ENCODE results near the gene TEP1. TPM values are rescaled to one million over a fixed set of nuclear protein-coding genes. Genes with fewer than 3 reads are reported as not detected.
"Not testable (repeated sequence)": the region's sequence is repeated elsewhere in the genome, so short reads cannot be mapped to it uniquely, and the experiment has no call there.

TEP1 gene
- total and polyA plus RNA-seq, 2 experiments from 2014 or later = 5.2 to 12.9 TPM

GRCh38 chr14:20345366-20345765 is 67.9 kb downstream of the TEP1 start:
- H3K36me3 ChIP-seq (ENCODE audit: low read depth) = peaks cover 18% of the 10 kb centered on the region
- H3K27ac ChIP-seq = no peak overlapping the region
- no peak for DNase-seq
- peaks cover 18% of the 10 kb centered on the region for H3K79me2 ChIP-seq (ENCODE audit: insufficient read depth)
- H3K27me3 ChIP-seq (replicated peaks; ENCODE audit: insufficient read depth) = no peaks in the 10 kb centered on the region
- no peak overlapping the region for H2AFZ ChIP-seq
- 0 out of 2 replicates have a peak, but pooled peaks cover 5% of the 10 kb centered on the region for H3K4me1 ChIP-seq (ENCODE audit: insufficient read depth)
- in situ Hi-C loops (cut with MboI) = no loop called here
- TF ChIP-seq EZH2phosphoT487 (IDR thresholded peaks at IDR 0.05; ENCODE audit: insufficient read depth, low read depth) (no peak), EZH2 (IDR thresholded peaks at IDR 0.05; ENCODE audit: insufficient read depth, poor library complexity, severe bottlenecking) (no peak)
- WGBS, 2 experiments (ENCODE audit: low coverage in 1 of 2, low lambda C conversion rate in 2 of 2, missing lambda C conversion rate in 2 of 2) = 94 to 100% methylated on average over 1 of the region's 1 CpG
- no peaks in the 10 kb centered on the region for H3K9me3 ChIP-seq (ENCODE audit: low read depth)
- H3K4me3 ChIP-seq = no peak overlapping the region
- H3K9me2 ChIP-seq (ENCODE audit: insufficient read depth) = no peaks in the 10 kb centered on the region
- H3F3A ChIP-seq (ENCODE audit: insufficient read depth) = peaks cover 28% of the 10 kb centered on the region
- H3K9ac ChIP-seq = peak overlapping the region; percentile 3; the same call in 1 of the 2 replicates
- H4K20me1 ChIP-seq (ENCODE audit: insufficient read depth) = no peaks in the 10 kb centered on the region
- H3K4me2 ChIP-seq (ENCODE audit: unreplicated experiment) = no peak overlapping the region

GRCh38 chr14:20343862-20344220 is 69.5 kb downstream of the TEP1 start:
- TF ChIP-seq EZH2 (IDR thresholded peaks at IDR 0.05; ENCODE audit: insufficient read depth, poor library complexity, severe bottlenecking) (no peak), EZH2phosphoT487 (IDR thresholded peaks at IDR 0.05; ENCODE audit: insufficient read depth, low read depth) (no peak)

DNA sequence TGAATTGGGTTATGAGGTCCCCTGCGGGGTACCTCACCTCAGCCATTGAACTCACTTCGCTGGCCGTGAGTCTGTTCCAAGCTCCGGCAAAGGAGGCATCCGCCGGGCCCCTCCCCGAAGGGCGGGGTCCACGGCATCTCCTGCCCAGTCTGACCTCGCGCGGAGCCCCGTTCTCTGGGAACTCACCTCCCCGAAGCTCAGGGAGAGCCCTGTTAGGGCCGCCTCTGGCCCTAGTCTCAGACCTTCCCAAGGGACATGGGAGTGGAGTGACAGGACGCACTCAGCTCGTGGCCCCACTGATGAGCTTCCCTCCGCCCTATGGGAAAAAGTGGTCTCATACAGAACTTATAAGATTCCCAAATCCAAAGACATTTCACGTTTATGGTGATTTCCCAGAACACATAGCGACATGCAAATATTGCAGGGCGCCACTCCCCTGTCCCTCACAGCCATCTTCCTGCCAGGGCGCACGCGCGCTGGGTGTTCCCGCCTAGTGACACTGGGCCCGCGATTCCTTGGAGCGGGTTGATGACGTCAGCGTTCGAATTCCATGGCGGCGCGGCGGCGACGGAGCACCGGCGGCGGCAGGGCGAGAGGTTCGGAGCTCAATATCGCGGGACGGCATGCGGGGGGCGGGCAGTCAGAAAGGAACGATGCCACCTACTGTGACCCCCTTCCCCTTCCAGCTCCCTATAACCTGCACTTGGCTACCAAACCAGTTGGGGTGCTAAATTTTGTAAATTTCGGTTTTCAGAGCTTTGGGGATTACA is 70.0 kb downstream of the TEP1 start, which contains the start of gene PARP2:
Gene PARP2 (plus strand): TSS at position 544 of the 770 bp plus-strand sequence. CDS start 7 bp downstream, at position 551.
- WGBS, 2 experiments (ENCODE audit: low coverage in 1 of 2, low lambda C conversion rate in 2 of 2, missing lambda C conversion rate in 2 of 2) = 1% methylated on average over 40 to 50 of the region's 50 CpGs
- Histone ChIP-seq H3K27ac (peak within 1 kb of the TSS; percentile 90), H3K36me3 (ENCODE audit: low read depth) (peaks cover 11% of the 10 kb centered on the region), H4K20me1 (ENCODE audit: insufficient read depth) (no peaks in the 10 kb centered on the region), H3K4me2 (ENCODE audit: unreplicated experiment) (peak within 1 kb of the TSS; percentile 97), H3K9ac (peak within 1 kb of the TSS; percentile 96), H3K9me2 (ENCODE audit: insufficient read depth) (no peaks in the 10 kb centered on the region), H3K9me3 (ENCODE audit: low read depth) (no peaks in the 10 kb centered on the region), H3K27me3 (replicated peaks; ENCODE audit: insufficient read depth) (no peaks in the 10 kb centered on the region), H3K4me1 (ENCODE audit: insufficient read depth) (0 out of 2 replicates have a peak, but pooled peaks cover 5% of the 10 kb centered on the region), H3K4me3 (peak within 1 kb of the TSS; percentile 88), H3F3A (ENCODE audit: insufficient read depth) (peaks cover 21% of the 10 kb centered on the region), H2AFZ (peak within 1 kb of the TSS; percentile 96), H3K79me2 (ENCODE audit: insufficient read depth) (peaks cover 18% of the 10 kb centered on the region)
- no peak for TF ChIP-seq EZH2phosphoT487 (IDR thresholded peaks at IDR 0.05; ENCODE audit: insufficient read depth, low read depth)
- TF ChIP-seq EZH2 (IDR thresholded peaks at IDR 0.05; ENCODE audit: insufficient read depth, poor library complexity, severe bottlenecking) = no peak
- in situ Hi-C loops (cut with MboI) = no loop called here
- peak; percentile 100 for DNase-seq

More at GRCh38 chr14:20343862-20344220, 69.5 kb downstream of the TEP1 start:
- Histone ChIP-seq H3K27me3 (replicated peaks; ENCODE audit: insufficient read depth) (no peaks in the 10 kb centered on the region), H3K36me3 (ENCODE audit: low read depth) (peaks cover 17% of the 10 kb centered on the region), H3F3A (ENCODE audit: insufficient read depth) (peaks cover 21% of the 10 kb centered on the region), H3K9me2 (ENCODE audit: insufficient read depth) (no peaks in the 10 kb centered on the region), H2AFZ (peak overlapping the region; percentile 96), H3K4me1 (ENCODE audit: insufficient read depth) (0 out of 2 replicates have a peak, but pooled peaks cover 5% of the 10 kb centered on the region), H3K27ac (peak overlapping the region; percentile 90), H3K4me2 (ENCODE audit: unreplicated experiment) (peak overlapping the region; percentile 86), H3K79me2 (ENCODE audit: insufficient read depth) (peaks cover 18% of the 10 kb centered on the region), H3K9ac (peak overlapping the region; percentile 96), H4K20me1 (ENCODE audit: insufficient read depth) (no peaks in the 10 kb centered on the region), H3K9me3 (ENCODE audit: low read depth) (no peaks in the 10 kb centered on the region), H3K4me3 (peak overlapping the region; percentile 88)
- in situ Hi-C loops (cut with MboI) = no loop called here
- WGBS, 2 experiments (ENCODE audit: low coverage in 1 of 2, low lambda C conversion rate in 2 of 2, missing lambda C conversion rate in 2 of 2) = 1 to 2% methylated on average over 3 of the region's 3 CpGs
- DNase-seq = peak; percentile 73

- H2AFZ ChIP-seq = peak overlapping the region; percentile 95
- H3K4me2 ChIP-seq (ENCODE audit: unreplicated experiment) = peak overlapping the region; percentile 97
- H3K9ac ChIP-seq = peak overlapping the region; percentile 82
- H3K79me2 ChIP-seq (ENCODE audit: insufficient read depth) = peaks cover 18% of the 10 kb centered on the region
- TF ChIP-seq EZH2phosphoT487 (IDR thresholded peaks at IDR 0.05; ENCODE audit: insufficient read depth, low read depth) (no peak), EZH2 (IDR thresholded peaks at IDR 0.05; ENCODE audit: insufficient read depth, poor library complexity, severe bottlenecking) (no peak)
- H4K20me1 ChIP-seq (ENCODE audit: insufficient read depth) = no peaks in the 10 kb centered on the region
- no peaks in the 10 kb centered on the region for H3K27me3 ChIP-seq (replicated peaks; ENCODE audit: insufficient read depth)
- 0 out of 2 replicates have a peak, but pooled peaks cover 6% of the 10 kb centered on the region for H3K36me3 ChIP-seq (ENCODE audit: low read depth)
- no peaks in the 10 kb centered on the region for H3K9me2 ChIP-seq (ENCODE audit: insufficient read depth)
- 0 out of 2 replicates have a peak, but pooled peaks cover 5% of the 10 kb centered on the region for H3K4me1 ChIP-seq (ENCODE audit: insufficient read depth)
- no peaks in the 10 kb centered on the region for H3K9me3 ChIP-seq (ENCODE audit: low read depth)
- 67 to 75% methylated on average over 2 of the region's 2 CpGs for WGBS, 2 experiments (ENCODE audit: low coverage in 1 of 2, low lambda C conversion rate in 2 of 2, missing lambda C conversion rate in 2 of 2)
- no peak for DNase-seq
- H3K4me3 ChIP-seq = peak overlapping the region; percentile 88
- H3K27ac ChIP-seq = peak overlapping the region; percentile 70; the same call in 1 of the 2 replicates
- in situ Hi-C loops (cut with MboI) = no loop called here
- peaks cover 21% of the 10 kb centered on the region for H3F3A ChIP-seq (ENCODE audit: insufficient read depth)
Observed at GRCh38 chr14:20341646-20342045, 71.7 kb downstream of the TEP1 start.

DNA sequence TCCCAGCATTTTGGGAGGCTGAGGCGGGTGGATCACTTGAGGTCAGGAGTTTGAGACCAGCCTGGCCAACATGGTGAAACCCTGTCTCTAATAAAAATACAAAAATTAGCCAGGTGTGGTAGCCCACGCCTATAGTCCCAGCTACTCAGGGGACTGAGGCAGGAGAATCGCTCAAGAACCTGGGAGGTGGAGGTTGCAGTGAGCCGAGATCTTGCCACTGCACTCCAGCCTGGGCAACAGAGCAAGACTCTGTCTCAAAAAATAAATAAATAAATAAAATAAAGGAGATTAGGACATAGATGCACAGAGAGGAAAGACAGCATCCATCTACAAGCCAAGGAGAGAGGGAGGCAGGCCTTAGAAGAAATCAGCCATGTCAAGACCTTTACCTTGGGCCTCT is 72.3 kb downstream of the TEP1 start:
- H3K36me3 ChIP-seq (ENCODE audit: low read depth); H3K9me3 ChIP-seq (ENCODE audit: low read depth); H4K20me1 ChIP-seq (ENCODE audit: insufficient read depth); H3K27me3 ChIP-seq (replicated peaks; ENCODE audit: insufficient read depth); H3K9me2 ChIP-seq (ENCODE audit: insufficient read depth); H3K27ac ChIP-seq; in situ Hi-C loops (cut with MboI); H3K4me2 ChIP-seq (ENCODE audit: unreplicated experiment); DNase-seq; H2AFZ ChIP-seq; H3K9ac ChIP-seq; H3K4me3 ChIP-seq; H3K4me1 ChIP-seq (ENCODE audit: insufficient read depth): not testable (repeated sequence)
- Histone ChIP-seq H3K79me2 (ENCODE audit: insufficient read depth) (peaks cover 18% of the 10 kb centered on the region), H3F3A (ENCODE audit: insufficient read depth) (peaks cover 21% of the 10 kb centered on the region)
- whole genome bisulfite sequencing, 2 experiments (ENCODE audit: low coverage in 1 of 2, low lambda C conversion rate in 2 of 2, missing lambda C conversion rate in 2 of 2) = 90 to 91% methylated on average over 3 to 4 of the region's 4 CpGs

All from GM23248 (cell line).